Aorta (tissue), 5 donors: ENCODE data around the gene EIF5AL1. TPM values are rescaled to one million over a fixed set of nuclear protein-coding genes. Genes with fewer than 3 reads are reported as not detected.
A peak's percentile ranks its signal among the peaks of the same experiment; 100 is the strongest.
"Not testable (repeated sequence)": the region's sequence is repeated elsewhere in the genome, so short reads cannot be mapped to it uniquely, and the experiment has no call there.

Source experiments
- ATAC-seq: fragments of 200-7000 bp; cut with Tn5 transposase; one replicate; pipeline ENCODE4 v1.9.1; 2022; ENCODE audit warnings: moderate library complexity; ENCODE audit not compliant: low FRiP score
- DNase-seq, 2 donors: peaks; one replicate each; pipeline ENCODE4 v3.0.0-alpha.2; 2020
- H3K27ac ChIP-seq, 2 donors: one replicate each; pipeline ENCODE4 v1.5.1; 2013; ENCODE audit warnings: low read length in 2 of 2, mild to moderate bottlenecking in 2 of 2, moderate library complexity in 2 of 2, control low read depth in 1 of 2, inconsistent platforms in 1 of 2, low read depth in 1 of 2
- H3K27me3 ChIP-seq, 2 donors: one replicate each; pipeline ENCODE4 v1.6.1; 2013; ENCODE audit warnings: control low read depth in 1 of 2, low read length in 1 of 2, mild to moderate bottlenecking in 1 of 2, moderate library complexity in 1 of 2; ENCODE audit not compliant: insufficient read depth in 2 of 2, control insufficient read depth in 1 of 2
- H3K36me3 ChIP-seq, 2 donors: one replicate each; pipeline ENCODE4 v1.6.1; 2013; ENCODE audit warnings: control low read depth in 1 of 2, low read length in 1 of 2, mild to moderate bottlenecking in 1 of 2; ENCODE audit not compliant: insufficient read depth in 2 of 2, control insufficient read depth in 1 of 2
- H3K4me1 ChIP-seq, 2 donors: one replicate each; pipeline ENCODE4 v1.6.1; 2013; ENCODE audit warnings: low read length in 2 of 2, control low read depth in 1 of 2, mild to moderate bottlenecking in 1 of 2, moderate library complexity in 1 of 2; ENCODE audit not compliant: insufficient read depth in 2 of 2, control insufficient read depth in 1 of 2
- H3K4me3 ChIP-seq, 2 donors: one replicate each; pipeline ENCODE4 v1.5.1; 2013; ENCODE audit warnings: low read length in 2 of 2, control low read depth in 1 of 2, mild to moderate bottlenecking in 1 of 2
- H3K9me3 ChIP-seq: one replicate; pipeline ENCODE4 v1.6.1; 2013; ENCODE audit warnings: mild to moderate bottlenecking, low read length; ENCODE audit not compliant: control insufficient read depth
- WGBS, 2 donors: extraction: QIAGEN DNeasy Blood & Tissue Kit; methylation state at CpG; one replicate each; pipeline ENCODE4 v1.1.7; 2013; 5-methylcytosine and 5-hydroxymethylcytosine counted together
- intact Hi-C, 2 donors: fragments of 100-400 bp; cut with DNase I; formaldehyde crosslinking; loops; one replicate each; pipeline versions ENCODE4 v1.14.2 to v1.15.0; 2022
- polyA plus RNA-seq, 2 donors: library from polyadenylated mRNA; stranded (reverse); fragments of 200-250 nt; gene quantifications; one replicate each; pipeline ENCODE4 v1.2.3, GENCODE V29; 2013
- total RNA-seq, 2 donors: library from RNA; stranded (reverse); fragmentation: NEBNext Ultra II Directional; extraction: Animal tissue kit (Norgen Biotek cat#: 25700); gene quantifications; one replicate each; pipeline ENCODE4 v1.2.1, GENCODE V29; 2021
- donor health status: healthy with polysubstance abuse.
- donor health status: Bipolar disorder and iron deficiency.
- donor health status: DM: no; HTN: no; CAD: no.
- donor health status: DM: no; HTN: no; CAD: no.
- donor health status: DM: yes; HTN: yes; CAD: no.

EIF5AL1 gene
- total and polyA plus RNA-seq, 4 donors: 0.10 to 0.38 (median 0.36) TPM; not detected in 1

- intact Hi-C loops, ATAC-seq, H3K27ac ChIP-seq, DNase-seq, H3K9me3 ChIP-seq, H3K36me3 ChIP-seq, H3K27me3 ChIP-seq, H3K4me3 ChIP-seq, H3K4me1 ChIP-seq: not testable (repeated sequence)
- WGBS, 2 donors: no CpG with 5 or more reads among the region's 2 CpGs
These were observed 7.8 kb upstream of the EIF5AL1 start for GRCh38 chr10:79504483-79504882.

GRCh38 chr10:79505328-79505727 lies 7.0 kb upstream of the EIF5AL1 start:
- H3K9me3 ChIP-seq, ATAC-seq, H3K27ac ChIP-seq, intact Hi-C loops, DNase-seq, H3K4me3 ChIP-seq, H3K36me3 ChIP-seq, H3K4me1 ChIP-seq, H3K27me3 ChIP-seq: not testable (repeated sequence)

- H3K9me3 ChIP-seq: no peaks in the 10 kb centered on the region
- H3K4me1 ChIP-seq: no peaks in the 10 kb centered on the region
- H3K36me3 ChIP-seq: no peaks in the 10 kb centered on the region
- no peak for DNase-seq
- ATAC-seq: no peak
- H3K27me3 ChIP-seq: no peaks in the 10 kb centered on the region
- no peak overlapping the region for H3K27ac ChIP-seq
- intact Hi-C loops: no loop called here
- no peak overlapping the region for H3K4me3 ChIP-seq
These were observed 6.5 kb upstream of the EIF5AL1 start for GRCh38 chr10:79505829-79506228.

GRCh38 chr10:79507440-79508167 lies 4.7 kb upstream of the EIF5AL1 start:
- Histone ChIP-seq H3K27ac (no peak overlapping the region), H3K4me3 (no peak overlapping the region), H3K27me3 (no peaks in the 10 kb centered on the region), H3K9me3 (no peaks in the 10 kb centered on the region), H3K36me3 (no peaks in the 10 kb centered on the region), H3K4me1 (no peaks in the 10 kb centered on the region)
- ATAC-seq: no peak
- no peak for DNase-seq
- 85 to 90% methylated on average over 9 of the region's 9 CpGs for WGBS, 2 donors
- intact Hi-C loops: no loop called here

GRCh38 chr10:79508245-79508644 lies 4.1 kb upstream of the EIF5AL1 start:
- WGBS, 2 donors: 88 to 89% methylated on average over 3 of the region's 4 CpGs
- intact Hi-C loops, H3K4me3 ChIP-seq, H3K27me3 ChIP-seq, H3K9me3 ChIP-seq, H3K36me3 ChIP-seq, H3K27ac ChIP-seq, H3K4me1 ChIP-seq, ATAC-seq, DNase-seq: not testable (repeated sequence)

- ATAC-seq: peak; percentile 70
- intact Hi-C loops, H3K9me3 ChIP-seq, H3K27ac ChIP-seq, H3K36me3 ChIP-seq, H3K27me3 ChIP-seq, DNase-seq, H3K4me1 ChIP-seq, H3K4me3 ChIP-seq: not testable (repeated sequence)
- 97% methylated on average over 2 of the region's 3 CpGs for WGBS, 2 donors
These were observed 2.9 kb upstream of the EIF5AL1 start for GRCh38 chr10:79509306-79509933.

GRCh38 chr10:79509934-79510508 lies 2.3 kb upstream of the EIF5AL1 start:
- H3K27ac ChIP-seq, H3K9me3 ChIP-seq, H3K36me3 ChIP-seq, DNase-seq, intact Hi-C loops, H3K4me3 ChIP-seq, H3K4me1 ChIP-seq, H3K27me3 ChIP-seq: not testable (repeated sequence)
- peak; percentile 22 for ATAC-seq
- 10 to 20% methylated on average over 4 of the region's 5 CpGs for WGBS, 2 donors

GRCh38 chr10:79516532-79517205 lies 4.3 kb downstream of the EIF5AL1 start:
- H3K36me3 ChIP-seq, H3K4me1 ChIP-seq, intact Hi-C loops, H3K4me3 ChIP-seq, ATAC-seq, H3K27me3 ChIP-seq, DNase-seq, H3K27ac ChIP-seq, H3K9me3 ChIP-seq: not testable (repeated sequence)
- WGBS, 2 donors: 50 to 51% methylated on average over 4 to 5 of the region's 7 CpGs
